Glomerular endothelial cell (primary cell): ENCODE data around the gene TRIM63. TPM values are rescaled to one million over a fixed set of nuclear protein-coding genes. Genes with fewer than 3 reads are reported as not detected.

ENCODE experiments used
- DNase-seq: peaks from one replicate; pipeline ENCODE4 v3.0.0-alpha.2; 2011; ENCODE audit warnings: low read depth, low spot score; ENCODE audit errors: extremely low read depth
- total RNA-seq: library from RNA; depleted of rRNA; stranded (reverse); fragments of >200 nt; gene quantifications from 2 replicates; pipeline ENCODE4 v1.2.3, GENCODE V29; 2015

The TRIM63 gene
- total RNA-seq, 1 donor from 2014 or later = not detected

DNA sequence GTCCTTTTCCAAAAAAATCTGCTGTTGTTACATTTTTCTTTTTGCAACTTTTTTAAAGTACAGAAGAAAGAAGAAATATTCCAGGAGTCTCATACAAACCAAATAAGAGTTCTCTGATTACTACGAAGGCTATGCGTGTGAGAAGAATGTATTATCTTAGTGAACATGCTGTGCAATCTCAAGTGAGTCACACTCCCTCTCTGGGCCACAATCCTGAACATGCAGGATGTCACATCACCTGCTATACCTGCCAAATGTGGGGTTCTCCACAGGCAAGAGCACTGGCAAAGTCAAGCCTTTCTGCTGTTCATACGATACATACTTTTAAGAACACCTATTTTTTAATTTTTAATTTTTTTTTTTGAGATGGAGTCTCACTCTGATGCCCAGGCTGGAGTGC is 21.7 kb upstream of the TRIM63 start:
- DNase-seq = no peak

DNA sequence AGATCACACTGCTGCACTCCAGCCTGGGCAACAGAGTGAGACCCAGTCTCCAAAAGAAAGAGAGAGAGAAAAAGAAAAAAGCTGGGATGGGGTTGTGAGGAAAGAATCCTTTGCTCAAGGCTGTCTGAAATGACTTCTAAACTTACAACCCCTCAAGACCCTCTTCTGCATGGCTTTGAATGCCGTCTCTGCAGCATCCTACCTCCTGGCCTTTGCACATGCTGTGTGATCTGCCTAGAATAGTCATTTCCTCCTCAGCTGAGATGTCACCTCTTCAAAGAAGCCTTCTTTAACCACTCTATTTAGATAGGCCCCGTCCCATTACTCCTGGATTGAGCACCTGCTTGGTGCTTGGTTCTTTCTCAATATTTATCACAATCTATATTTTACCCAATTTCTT is 17.4 kb upstream of the TRIM63 start:
- no peak for DNase-seq

DNA sequence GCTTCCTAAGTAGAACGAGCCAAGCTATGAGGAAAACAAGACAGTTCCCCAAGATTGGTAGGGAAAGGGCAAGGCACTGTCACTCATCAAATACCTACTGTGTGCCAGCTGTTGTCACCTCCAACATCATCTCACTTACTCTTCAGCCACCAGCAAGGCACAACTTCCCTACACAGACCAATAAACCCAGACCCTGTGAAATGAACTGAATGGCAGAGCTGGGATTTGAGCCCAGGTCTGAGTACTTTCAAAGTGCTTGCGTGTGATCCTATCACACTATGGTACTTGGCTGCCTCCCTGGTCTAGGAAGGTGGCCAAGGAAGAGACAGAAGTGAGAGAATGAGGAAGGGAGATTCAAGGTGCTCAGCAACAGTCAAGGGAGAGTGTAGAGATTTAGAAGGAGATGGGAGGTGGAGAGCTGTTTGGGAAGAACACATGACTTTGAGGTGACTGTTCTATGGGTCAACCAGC is 16.7 kb upstream of the TRIM63 start:
- no peak for DNase-seq

DNA sequence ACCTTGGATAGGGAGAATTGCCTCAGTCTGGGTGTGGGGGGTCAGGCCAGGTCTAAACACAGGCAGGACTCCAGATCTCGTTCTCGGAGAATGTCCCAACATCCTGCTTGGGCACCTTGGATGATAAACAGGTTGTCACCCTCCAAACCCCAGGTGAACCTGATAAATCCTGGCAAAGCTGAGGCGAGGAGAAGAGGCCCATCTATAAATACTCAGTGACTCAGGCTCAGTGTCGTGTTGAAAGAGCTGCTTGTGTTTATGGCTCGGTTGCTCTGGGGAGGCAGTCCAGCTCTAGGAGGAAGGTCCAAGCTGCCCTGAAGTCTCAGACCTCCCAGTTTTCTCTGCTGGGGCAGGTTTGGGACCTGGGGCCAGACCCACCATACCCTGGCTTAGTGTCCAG is 15.8 kb upstream of the TRIM63 start:
- no peak for DNase-seq

DNA sequence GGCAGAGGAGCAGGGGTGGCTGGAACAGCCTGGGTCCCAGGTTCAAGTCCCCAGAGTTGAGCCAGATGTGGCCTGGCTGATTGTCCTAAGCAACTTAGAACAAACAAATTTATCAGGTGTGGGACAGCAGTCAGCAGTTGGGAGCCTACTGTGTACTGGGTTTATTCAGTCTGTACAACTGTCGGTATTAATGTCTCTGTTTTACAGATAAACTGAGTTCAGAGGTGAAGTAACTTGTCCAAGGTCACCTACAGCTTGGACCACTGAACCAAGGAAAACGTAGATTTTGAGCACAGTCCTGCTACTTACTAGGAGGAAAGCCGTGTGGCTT is 14.6 kb upstream of the TRIM63 start:
- DNase-seq = no peak

DNA sequence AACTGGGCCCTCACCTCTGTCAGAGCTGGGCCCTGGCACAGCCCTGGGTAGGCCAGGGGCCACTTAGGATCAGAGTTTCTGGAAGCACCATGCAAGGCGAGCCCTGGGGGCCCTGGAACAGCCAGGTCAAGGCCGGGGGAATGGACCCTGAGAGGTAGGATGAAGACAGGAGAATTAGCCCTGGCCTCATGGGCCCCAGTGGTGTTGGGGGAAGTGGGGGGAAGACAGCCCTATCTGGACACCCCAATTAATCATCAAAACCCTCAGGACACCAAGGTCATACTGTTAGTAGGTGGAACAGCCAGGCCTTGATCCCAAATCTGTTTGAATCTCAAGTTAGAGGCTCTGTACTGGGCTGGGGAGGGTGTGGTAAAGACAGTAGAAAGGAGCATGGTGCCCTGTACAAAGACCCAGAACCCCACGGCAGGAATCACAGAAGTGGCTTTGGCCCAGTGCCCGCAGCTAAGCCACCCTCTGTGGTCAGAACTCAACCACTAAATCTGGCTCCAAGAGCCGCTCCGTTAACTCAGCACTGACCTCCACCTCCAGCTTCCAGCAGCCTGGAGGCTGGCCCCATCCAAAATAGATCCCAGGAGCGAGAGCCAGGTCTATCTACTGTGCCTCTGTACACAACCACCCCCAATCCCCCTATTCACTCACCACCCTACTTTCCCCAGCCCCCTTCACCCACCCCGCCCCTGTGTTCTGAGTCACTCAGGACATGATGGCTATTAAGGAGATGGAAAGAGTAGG is 14.0 kb upstream of the TRIM63 start:
- DNase-seq = no peak

DNA sequence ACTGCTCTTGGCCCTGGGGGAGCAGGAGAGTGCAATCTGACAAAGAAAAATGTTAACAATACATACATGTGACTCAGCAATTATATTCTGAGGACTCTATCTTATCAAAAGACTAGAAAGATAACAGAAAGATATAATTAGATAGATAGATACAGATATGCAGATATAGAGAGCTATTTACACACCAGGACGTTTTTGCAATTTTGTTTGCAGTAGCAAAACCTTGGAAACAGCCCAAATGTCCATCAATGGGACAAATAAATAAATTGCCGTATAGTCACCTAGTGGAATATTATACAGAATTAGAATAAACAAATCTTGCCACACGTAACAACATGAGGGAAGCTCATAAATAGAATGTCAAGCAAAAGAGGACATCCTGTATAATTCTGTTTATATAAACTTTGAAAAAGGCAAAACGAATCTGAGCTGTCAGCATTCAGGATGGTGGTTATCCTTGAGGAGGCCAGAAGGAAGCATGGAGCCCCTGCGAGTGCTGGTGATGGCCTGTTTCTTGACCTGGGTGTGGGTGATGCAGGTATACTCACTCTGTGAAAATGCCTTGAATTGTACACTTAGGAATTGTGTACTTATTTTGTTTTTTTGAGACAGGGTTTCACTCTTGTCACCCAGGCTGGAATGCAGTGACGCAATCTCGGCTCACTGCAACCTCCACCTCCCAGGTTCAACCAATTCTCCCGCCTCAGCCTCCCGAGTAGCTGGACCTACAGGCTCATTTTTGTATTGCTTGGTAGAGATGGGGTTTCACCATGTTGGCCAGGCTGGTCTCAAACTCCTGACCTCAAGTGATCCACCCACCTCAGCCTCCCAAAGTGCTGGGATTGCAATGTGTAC is 12.8 kb upstream of the TRIM63 start:
- DNase-seq = no peak

DNA sequence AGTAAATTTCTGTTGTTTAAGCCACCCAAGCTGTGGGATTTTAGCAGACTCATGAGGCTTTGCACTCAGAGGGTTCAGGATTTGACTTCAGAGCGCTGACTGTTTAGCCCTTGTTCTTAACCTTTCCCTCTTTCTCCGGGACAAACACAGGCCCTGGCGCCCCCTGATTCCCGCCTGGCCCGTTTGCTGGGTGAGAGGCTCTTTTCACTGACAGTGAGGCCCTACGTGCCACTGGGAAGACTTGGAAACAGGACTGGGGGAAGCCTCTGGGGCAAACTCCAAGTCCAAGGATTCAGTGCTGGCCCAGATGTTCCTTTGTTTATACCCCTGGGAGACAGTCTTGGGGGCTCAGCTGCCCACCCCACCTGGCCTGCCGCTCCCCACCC is 11.7 kb upstream of the TRIM63 start:
- DNase-seq = no peak

DNA sequence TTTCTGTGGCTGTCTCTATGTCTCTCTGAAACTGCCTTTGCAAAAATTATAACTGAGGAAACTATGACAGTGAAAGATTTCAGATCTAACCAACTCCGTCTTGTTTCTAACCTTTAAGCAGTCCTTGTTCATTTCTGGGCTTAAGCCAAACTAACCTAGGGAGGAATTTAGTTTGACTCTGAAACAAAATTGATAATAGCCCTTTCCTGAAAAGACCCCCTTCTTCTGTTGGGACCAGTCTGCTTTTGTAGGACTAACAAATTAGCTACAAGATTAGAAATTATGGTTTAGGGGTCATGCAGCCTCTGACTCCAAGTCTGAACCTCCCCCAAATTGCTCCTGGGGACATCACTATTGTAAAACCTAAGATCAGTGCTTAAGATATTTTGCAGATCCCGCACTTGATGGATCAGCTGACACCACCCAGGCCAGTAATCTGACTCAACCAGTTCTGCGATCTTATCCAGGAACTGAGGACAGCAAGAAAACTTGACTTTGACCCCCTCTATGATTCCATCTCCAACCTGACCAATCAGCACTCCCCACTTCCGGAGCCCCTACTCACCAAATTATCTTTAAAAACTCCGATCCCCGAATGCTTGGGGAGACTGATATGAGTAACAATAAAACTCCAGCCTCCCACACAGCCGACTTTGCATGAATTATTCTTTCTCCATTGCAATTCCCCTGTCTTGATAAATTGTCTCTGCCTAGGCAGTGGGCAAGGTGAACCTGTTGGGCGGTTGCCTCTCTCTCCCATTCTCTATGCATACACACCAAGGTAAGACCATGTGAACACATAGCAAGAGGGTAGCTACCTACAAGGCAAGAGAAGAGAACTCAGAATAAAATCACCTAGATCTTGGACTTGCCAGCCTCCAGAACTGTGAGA is 11.1 kb upstream of the TRIM63 start:
- DNase-seq = no peak

DNA sequence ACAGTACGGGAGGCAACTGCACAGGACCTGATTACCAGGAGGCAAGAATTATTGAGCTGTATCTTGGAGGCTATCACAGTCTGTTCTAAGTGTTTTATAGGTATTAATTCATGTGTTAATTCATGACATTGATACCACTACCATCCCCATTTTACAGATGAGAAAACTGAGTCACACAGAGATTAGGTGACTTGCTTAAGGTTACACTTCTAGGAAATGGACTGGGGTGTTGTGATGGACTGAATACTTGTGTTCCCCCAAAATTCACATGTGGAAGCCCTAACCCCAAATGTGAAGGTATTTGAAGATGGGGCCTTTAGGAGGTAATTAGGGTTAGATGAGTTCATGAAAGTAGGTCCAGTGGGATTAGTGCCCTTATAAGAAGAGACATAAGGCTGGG is 10.1 kb upstream of the TRIM63 start:
- no peak for DNase-seq

DNA sequence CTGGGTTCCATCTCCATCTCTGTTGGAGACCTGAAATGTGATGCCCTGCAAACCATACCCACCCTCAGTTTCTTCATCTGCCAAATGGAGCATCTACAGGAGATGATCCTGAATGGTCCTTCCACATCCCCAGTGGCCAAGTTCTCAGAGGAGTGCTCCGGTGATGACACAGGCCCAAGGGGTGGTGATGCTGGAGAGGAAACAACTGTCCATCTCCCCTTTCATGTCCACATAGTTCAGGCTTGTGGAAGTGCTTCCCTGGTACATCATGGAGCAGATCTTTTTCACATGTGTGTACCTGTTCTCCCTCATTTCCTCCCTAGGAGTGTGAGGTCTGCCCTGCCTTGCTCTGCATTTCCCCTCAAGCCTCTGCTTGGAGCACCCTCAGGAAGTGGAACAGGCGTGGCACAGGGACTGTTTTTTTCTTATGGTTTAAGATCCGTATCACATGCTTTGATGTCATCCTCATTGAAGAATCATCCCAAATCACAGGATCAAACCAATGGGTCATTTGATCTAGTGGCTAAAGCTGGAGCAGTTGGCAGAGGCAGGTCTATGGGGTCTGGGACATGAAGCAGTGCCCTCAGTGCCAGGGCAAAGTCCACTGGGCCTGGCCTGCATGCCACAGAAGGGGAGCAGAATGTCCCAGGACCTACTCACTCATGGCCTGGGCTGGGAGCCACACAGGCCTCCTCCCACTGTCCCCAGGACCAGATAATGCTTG is 8.2 kb upstream of the TRIM63 start:
- no peak for DNase-seq

DNA sequence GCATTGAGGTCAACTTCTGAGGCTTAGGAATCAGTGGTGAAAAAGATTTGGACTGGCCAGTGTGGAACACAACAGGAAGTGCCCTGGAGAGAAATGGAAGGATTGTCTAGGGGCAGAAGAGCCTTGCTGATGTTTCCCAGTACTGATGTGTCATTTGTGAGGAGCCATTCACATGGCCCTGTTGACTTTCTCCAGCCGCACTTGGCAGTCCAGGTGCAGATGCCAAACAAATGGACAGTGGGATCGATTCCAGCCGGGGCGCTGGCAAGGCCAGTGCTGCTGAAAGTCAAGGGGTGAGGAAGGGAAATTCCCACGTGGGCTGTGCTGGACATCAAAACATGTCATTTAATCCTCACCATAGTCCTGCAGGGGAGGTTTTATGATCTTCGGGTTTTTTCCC is 4.9 kb upstream of the TRIM63 start:
- DNase-seq = no peak

DNA sequence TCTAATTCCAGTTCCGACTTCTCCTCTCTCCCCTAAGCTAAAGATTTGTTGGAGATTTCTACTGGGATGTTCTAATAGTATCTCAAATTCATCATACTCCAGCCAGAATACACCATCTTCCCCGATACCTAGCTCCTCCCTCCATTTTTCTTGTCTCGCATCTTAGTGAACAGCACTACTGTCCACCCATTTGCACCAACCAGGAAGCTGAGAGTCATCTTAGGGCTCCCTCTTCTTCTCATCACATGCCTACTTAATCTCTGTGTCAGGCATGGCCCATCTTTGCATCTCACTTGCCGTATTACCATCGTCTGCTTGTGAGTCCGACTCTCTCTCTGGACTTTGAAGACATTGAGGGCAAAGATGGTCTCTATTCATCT is 3.5 kb upstream of the TRIM63 start:
- DNase-seq = no peak

DNA sequence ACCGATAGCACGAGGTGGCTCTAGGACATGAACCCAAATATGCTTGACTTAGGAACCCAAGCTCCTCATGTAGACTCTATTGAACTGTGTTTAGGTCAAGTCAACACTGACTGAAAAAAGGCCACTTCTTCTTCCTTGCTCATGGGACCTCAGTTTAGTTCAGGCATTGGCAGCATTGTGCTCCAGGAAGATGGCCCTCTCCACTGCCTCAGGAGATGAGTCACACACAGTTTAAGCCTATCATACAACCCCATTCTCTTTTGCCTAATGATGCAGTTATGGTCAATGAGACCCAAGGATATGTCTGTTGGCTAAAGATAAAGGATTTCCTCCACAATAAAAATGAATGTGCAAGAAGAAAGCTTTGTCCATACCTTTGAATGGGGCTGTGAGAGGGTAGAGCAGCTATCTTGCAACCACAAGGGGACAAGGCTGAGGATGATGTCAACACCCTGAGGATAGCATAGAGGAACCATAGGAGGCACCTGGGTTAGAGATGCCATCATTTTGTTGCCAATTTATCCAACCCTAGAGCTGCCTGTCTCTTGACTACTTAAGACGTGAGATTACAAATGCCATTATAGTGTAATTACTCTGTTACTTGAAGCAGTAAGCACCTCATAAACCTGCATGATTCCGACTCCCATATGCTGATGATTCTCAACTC is 3.0 kb upstream of the TRIM63 start:
- no peak for DNase-seq

DNA sequence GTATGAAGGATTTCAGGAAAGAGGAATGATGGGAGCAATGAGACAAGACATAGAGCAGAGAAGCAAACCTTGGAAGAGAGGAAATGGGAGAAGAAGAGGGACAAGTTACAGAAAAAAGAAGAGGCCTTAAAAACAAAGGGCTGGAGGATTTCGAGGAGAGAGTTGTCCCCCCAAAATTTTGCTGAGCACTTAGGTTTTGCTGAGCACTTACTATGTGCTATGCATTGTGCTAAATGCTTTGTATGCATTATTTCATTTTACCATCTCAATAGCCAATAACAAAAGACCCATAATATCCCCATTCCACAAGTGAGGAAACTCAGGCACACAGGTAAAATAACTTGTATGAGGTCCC is 2.5 kb upstream of the TRIM63 start:
- no peak for DNase-seq

DNA sequence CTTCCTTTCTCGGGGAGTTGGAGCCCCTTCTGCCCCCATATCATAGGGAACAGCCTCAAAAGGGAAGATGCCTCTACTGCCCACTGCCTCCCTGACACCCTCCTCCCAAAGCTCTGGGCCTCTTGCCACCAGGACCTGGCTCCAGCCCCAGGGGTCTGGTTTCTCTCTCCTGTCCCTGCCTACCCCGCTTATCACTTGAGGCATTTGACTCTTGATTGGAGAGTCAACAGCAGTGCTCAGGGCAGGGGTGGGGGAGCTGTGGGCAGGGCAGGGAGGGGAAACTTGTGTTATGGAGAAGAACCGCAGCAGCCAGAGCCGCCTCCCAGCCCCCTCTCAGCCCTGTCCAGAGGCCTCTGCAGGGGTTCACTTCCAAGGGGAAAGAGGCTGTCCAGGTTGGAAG is 573 bp downstream of the TRIM63 start:
- DNase-seq = no peak

DNA sequence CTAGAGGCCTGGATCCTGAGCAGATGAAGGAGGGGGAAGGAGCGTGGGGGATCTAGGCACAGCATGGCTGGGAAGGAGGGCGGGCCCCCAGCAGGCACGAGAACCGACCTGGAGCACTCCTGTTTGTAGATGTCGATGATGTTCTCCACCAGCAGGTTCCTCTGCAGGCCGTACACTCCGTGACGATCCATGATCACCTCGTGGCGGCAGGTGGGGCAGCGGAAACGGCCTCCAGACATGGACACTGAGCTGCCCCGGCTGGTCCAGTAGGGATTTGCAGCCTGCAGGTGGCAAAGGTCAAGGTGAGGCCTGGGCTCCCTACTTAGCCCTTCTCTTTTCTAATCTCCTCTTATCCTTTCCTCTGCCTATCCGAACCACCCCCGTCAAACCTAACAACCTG is 1.3 kb downstream of the TRIM63 start:
- no peak for DNase-seq

DNA sequence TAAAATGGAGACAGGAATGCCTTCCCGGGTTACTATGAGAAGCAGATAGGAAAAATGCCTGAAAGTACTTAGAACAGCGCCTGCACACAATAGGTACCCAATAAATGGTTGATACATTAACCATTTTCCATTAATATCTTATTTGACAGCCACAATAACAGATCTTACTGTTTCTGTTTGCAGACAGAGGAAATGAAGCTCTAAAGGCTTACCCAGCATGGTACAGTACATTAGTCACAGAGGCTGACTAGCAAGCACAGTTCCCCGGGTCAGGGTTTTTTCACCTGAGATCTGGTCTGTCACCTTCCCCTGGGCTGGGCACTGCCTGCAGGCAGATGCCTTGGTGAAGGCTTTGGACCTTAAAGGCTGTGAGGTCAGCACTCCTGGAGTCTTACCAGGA is 2.9 kb downstream of the TRIM63 start:
- no peak for DNase-seq

DNA sequence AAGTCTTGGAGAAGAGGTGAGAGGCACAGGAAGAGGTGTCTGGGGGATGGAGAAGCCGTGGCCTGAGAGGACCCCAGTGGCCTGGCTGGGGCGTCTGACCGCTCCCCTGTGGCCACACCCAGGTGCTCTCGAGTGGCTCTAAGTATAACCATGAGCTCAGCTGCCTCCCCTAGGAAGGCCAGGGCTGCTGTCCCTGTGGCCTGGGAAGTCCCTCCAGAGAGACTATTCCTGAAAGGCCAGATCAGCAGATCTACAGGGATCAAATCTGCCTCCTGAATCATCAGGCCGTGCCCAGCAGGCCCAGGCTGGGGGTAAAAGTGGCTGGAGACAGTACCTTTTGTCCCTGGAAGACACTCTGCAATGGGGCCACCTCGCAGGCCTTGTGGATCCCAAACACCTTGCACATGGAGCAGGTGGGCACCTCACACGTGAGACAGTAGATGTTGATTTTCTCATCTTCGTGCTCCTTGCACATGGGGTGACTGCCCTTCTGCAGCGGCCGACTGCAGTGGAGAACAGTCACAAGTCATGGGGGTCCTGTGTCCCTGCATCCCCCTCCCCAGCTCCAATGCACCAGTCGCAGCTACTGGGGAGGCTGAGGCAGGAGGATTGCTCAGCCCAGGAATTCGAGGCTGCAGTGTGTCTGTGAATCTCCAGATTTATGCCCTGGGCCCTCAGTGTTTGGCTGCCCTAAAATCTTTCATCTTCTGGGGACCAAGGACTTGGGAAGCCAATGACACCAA is 6.4 kb downstream of the TRIM63 start:
- DNase-seq = no peak

DNA sequence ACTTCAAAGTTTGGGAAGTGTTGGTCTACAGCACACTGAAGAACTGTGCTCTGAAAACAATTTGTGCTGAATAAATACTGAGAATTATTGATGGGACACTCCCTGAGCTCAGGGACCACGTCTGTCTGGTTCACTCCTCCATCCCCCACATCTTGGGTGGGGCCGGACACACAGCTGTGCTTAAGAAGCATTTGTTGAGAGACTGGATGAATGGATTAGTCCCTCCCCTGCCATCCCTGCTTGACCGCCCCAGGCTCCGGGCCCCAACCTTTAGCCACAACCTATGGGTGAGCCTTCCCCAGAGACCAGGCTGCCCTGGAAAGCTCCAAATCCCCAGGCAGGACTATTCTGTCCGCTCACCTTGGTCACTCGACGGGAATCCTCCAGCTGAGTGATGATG is 7.5 kb downstream of the TRIM63 start:
- DNase-seq = no peak
